NCI-H2081 (cell line): ENCODE data around the gene MARCHF9.

Experiments used
- DNase-seq, 2 experiments: peaks; one replicate each; lab custom pipeline; 2025; lab: John Stamatoyannopoulos, UW

MARCHF9 gene

GRCh38 chr12:57753756-57754337 is 1.1 kb upstream of the MARCHF9 start:
- no peak for DNase-seq

GRCh38 chr12:57755194-57755453 is 221 bp downstream of the MARCHF9 start:
- DNase-seq = no peak

GRCh38 chr12:57755454-57756372 is 810 bp downstream of the MARCHF9 start:
- peak; percentile 25 to 32 for DNase-seq

DNA sequence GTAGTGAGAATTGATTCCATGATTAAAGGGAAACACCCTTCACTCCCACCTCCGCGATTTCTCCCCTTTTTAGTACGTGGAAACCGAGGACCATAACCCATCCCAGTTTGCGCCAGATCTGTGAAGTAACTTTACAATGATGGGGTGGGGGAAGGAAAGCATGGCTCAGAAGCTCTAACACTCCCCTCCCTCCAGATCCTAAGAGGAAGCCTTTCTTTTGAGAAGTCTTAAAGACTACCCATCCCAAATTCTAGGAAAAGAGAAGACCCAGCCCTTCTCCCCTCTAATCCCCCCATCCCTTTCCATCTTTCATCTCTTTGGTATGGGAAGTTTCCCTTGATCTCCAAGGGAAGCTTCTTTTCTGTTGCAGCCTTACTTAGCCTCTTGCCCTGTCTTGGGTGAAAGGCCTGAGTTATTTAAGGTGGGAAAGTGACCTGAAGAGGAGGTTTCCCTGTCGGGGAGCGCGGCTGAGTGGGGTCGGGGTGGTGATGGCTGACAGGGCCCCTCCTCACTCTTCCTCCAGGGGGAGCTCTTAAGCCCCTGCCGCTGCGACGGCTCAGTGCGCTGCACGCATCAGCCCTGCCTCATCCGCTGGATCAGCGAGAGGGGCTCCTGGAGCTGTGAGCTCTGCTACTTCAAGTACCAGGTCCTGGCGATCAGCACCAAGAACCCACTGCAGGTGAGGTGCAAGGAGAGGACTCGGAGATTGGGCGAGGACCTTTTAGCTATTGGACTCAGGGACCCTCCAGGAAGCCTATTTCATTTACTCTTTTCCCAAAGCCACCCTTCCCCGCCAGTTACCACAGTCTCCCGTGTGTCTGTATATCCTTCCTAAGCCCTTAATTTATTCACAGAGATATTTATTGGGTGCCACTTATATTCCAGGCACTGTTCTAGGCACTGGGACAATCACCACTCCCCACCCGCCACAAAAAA is 1.8 kb downstream of the MARCHF9 start:
- DNase-seq = peak; percentile 48 to 69

DNA sequence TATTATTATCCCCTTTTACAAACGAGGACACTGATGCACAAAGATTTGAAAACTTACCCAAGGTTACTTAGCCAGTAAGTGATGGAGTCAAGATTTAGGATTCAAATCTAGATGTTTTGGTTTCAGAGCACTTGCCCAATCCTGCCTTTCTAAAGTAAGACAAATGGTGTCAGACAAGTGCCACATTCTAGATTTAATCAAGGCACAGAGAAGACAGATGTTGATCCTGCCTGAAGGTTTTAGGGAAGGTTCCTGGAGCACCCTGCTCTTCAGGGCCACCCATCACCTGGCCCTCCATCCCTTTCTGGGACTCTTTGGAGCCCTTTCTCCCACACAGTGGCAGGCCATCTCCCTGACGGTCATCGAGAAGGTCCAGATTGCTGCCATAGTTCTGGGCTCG is 2.9 kb downstream of the MARCHF9 start:
- DNase-seq = no peak

DNA sequence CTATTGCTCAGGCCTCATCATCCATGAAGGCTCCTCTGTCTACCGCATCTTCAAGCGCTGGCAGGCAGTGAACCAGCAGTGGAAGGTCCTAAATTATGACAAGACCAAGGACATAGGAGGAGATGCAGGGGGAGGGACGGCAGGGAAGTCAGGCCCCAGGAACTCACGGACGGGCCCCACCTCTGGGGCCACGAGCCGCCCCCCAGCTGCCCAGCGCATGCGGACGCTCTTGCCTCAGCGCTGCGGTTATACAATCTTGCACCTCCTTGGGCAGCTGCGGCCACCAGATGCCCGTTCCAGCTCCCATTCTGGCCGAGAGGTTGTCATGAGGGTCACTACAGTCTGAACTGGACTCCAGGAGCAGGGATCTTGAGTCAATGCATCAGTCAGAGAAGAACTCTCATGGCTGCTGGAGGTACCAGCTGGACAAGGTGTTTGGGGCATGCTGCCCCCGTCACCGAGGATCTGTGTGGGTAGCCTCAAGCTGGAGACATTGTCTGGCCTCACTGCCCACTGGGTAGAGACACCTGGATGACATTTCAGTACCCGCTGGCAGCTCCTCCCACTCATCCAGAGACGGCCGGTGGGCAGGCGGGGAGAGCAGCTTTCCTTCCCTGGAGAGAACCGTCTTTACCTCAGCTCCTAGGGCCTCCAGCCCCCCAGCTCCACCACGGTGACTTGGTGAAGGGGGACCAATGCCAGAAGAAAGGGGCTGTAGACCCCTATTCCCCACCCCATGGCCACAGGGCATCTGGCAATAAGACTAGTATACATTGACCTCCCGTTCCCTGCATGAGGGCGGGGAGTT is 3.9 kb downstream of the MARCHF9 start:
- DNase-seq = no peak

GRCh38 chr12:57759360-57759980 is 4.6 kb downstream of the MARCHF9 start:
- peak; percentile 26 to 46 for DNase-seq

- no peak for DNase-seq
Measured at GRCh38 chr12:57760347-57760982, 5.6 kb downstream of the MARCHF9 start.

DNA sequence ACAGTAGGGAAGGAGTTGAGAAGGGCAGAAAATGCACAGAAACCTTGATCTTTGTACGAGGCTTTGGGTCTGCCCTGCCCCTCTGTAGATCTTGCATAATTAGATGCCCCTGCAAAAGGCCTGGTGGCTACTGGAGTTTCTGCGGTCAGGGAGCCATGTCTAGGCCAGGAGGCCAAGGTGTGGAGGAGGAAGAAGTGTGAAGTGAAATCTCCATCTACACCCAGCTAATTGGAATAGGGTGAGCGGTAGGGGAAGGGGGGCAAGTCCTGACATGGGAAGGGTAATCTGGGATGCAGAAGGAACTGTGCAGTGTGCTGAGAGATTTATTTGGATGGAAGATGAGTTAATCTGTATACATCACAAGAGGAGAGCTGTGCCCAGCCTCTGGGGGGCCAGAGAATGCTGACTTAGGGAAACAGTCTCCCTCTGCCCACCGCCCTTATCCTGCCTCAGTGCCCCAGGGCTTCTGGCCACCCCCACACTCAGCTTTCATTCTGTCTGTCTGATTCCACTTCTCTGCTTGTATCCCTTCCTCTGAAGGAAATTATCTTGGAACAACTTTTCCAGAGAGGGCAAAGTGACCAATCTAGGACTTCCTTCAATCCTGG is 6.6 kb downstream of the MARCHF9 start:
- DNase-seq = no peak

DNA sequence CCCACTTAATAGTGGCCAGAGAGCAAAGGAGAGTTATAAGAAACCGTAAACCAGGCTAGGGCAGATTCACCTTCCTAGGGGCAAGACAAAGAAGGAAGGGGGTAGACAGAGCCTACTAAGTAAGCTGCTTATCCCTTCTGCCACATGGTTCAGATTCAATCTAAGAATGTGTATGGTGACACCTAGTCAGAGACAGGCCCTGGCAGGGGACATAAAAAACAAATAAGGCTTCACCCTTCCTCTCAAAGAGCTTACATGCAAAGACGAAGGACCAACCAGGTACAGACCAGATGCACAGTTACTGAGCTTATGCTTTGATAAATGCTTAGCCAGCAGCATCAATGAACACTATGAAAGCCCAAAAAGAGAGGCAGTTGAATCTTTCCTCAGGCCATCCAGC is 7.6 kb downstream of the MARCHF9 start:
- DNase-seq = no peak

DNA sequence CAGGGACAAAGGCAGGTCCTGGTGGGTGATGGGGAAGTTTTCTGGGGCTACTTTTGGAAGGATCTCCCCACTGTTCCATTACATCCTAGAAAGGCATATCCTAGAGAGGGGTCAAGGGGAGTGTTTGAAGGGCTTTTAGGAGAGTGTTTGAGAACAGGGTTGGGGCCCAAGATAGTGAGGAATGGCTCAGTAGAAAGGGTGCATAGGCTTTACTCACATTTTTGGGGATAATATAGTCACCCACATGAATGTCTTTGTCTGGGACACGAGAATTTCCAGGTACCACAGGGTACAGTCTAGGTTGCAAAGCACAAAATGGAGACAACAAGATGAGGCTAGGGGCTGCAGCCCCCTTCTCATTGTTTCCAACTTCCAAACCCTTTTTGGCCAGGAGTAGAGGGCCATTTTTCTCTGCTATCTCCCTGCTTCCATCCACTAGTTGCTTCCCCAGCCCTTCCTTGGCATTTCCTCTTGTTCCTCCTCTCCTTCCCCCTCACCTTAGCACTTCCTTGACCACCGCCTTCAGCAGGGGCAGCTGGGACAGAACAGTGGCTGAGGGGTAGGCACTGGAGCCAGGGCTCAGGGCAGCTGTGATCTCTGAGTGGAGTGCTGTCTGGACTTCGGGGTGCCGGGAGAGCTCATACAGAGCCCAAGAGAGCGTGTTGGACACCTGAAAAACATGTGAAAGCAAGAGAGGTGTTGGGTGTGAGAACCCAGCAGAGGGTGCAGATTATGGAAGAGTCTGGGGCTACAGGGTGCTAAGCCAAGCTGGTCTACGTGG is 9.2 kb downstream of the MARCHF9 start:
- no peak for DNase-seq

- peak; percentile 14 to 29 for DNase-seq
Measured at GRCh38 chr12:57764662-57765002, 9.7 kb downstream of the MARCHF9 start.

GRCh38 chr12:57765003-57765697 is 10.2 kb downstream of the MARCHF9 start:
- peak; percentile 10 to 15 for DNase-seq

DNA sequence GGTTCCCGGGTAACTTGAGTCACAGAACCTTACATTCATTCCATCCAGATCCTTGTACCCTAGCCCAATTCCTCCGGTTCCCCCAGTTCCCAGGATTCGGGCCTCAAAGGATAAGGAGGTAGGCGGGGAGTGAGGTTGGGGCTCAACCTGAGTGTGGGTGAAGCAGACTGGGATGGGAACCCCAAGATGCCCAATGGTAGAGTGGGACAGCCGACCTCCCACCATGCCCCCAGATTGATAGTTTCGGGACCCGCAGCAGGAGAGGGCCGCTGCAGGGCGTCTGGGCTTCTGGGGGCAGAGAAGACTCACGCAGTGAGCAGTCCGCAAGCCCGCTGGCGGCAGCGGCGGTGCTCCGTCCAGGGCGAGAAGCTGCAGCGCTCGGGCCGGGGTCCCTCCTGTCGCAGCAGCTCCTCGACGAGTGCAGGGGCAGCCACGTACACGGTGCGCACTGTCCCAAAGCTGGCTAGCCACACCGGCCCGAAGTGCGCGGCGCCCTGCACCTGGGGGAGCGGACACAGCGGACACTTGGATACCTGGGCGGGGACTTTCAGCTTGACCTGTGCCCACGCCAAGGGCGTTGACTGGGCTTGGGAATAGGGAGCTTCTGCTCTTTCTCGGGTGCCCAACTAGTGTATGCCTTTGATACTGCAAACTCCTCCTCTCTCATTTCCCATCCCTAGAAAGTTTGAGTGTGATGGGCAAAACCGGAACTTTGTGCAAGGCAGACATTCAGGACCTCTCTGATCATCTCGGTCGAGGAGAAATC is 11.0 kb downstream of the MARCHF9 start:
- DNase-seq = no peak

DNA sequence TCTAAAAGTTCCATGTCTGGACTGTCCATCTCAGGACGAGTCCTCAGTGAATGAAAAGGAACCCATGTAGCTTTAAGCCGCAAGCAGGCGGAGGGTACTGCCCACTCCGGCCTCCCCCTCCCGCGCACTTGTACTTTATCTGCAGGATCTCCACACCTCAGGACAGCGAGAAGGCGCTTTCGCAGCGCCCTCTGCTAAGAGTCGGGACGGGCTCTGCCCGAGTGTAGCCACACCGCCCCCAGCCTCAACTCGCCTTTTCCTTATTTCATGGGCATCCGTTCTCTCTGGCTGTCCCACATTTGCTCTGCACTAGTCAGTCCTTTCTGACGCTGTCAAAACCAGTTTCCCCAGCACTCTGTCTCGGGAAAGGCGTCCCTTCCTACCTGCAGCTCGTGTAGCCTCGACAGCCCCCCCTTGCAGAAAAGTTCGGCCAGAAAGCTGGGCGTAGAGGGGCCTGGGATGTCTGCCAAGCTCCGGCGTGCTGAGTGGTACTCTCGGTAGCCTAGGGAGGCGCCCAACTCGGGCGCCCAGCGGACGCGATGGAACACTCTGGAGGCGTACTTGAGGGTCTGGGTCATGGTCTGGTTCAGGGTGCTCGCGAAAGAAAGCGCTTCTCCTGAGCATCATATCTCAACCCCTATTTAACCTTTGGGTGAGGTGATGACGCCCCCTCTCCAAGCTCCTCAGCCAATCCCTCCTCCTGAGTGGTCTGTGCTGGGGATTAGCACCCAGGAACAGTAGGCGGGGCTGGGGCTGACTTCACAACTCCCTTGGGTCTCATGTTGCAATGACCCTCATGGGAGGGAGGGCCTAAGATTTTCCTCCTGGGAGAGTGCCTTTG is 11.8 kb downstream of the MARCHF9 start, which contains the start of gene CYP27B1:
Gene CYP27B1 (minus strand): TSS at position 615 of the 841 bp plus-strand sequence. CDS start 37 bp downstream, at position 578.
- DNase-seq = peak in 1 of 2 experiments; percentile 25

GRCh38 chr12:57767305-57767698 is 12.4 kb downstream of the MARCHF9 start:
- no peak for DNase-seq

GRCh38 chr12:57767876-57768275 is 13.0 kb downstream of the MARCHF9 start:
- no peak for DNase-seq
